HG03108 (cell line): ENCODE measurements around the gene OR2H1.

ENCODE experiments used
- ATAC-seq: cut with Tn5 transposase; IDR thresholded peaks from one replicate; pipeline ENCODE4 v1.9.1; 2021; ENCODE audit warnings: moderate library complexity; ENCODE audit not compliant: unreplicated experiment

OR2H1 gene

DNA sequence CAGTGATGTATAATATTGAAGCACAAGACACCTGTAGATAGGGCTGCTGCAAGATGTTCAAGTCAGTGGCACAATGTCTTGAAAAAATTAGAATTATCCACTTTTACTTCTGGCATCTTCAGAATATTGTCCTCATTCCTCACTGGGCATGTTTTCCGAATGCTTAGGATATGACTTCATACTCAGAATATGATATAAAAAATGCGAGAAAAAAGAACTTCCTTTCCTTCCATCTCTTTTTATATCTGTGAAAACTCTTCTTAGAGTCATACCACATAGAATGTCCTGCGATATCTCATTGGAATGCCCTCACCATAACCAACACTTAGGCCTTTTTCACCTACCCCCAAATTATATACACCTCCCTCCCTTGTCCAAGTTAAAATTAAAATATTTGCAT lies 26.2 kb downstream of the OR2H1 start:
- ATAC-seq = no peak

DNA sequence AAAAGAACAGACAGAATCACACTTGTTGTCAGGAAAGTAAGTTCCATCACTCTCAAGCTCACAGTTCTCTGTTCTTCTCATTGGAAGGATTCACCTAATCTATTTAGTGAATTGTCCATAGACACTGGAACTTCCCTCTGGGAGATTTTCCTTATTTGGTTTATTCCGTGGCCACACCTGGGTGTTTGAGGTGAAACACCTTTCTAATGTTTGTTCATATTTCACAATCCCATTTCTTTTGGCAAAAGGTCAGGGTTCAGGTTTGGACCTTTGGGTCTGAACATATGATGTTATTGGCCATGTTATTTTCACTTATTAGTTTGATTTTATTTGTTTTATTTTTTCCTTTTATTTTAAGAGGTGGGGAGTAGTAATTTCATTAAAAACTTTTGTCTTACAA lies 26.8 kb downstream of the OR2H1 start:
- no peak for ATAC-seq

DNA sequence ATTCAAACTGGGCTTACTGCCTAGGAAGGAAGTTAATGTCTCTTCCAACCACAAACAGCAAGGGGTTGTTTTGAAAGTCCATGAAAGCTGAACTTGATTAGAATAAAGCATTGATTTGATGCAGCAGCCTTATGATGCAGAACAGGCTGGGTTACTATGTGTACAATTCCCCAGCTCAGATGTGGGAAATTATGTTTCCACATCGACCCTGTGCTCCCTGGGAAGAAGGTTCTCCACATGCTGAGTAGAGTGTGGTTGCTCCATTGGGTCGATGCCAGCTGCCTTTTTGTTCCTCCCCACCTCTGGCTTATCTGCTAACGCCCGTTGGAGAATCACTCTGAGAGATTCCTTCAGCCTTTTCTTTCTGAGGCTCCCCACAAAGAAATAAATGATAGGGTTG lies 29.6 kb downstream of the OR2H1 start:
- ATAC-seq = no peak

DNA sequence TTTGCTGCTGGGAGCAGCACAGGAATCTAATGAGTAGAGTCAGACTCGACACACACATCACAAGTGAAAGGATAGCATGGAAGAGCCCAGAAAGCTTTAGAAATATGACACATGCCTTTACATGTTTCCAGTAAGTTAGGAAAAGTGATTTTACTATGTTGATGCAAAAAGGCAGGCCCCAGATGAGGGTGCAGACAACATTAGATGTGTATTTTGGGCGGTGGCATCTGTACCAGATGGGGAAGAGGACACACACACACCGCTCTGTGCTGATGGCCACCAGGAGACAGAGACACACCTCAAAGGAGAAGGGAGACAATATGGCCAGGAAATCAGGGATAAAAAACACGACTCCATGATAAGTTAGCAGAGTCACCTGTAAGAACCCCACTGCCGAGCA lies 30.2 kb downstream of the OR2H1 start:
- no peak for ATAC-seq

DNA sequence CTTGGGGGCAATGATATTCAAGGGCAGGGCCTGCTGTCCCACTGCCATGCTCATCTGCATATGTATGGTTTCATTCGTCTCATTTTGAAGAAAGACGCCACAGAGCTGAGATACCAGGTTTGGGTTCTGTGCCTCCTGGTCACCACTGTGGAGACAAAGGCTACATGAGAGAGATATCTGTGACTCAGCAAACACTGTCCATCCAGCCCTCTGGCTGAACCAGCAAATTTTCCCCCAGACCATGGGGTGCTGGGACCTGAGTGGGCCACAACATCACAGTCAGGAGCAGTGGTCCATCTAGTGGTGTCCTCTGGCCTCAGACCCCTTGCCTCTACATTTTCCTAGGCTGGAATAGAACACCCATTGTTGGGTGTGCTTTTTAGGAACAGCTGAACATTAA lies 30.7 kb downstream of the OR2H1 start, which contains the start of gene MAS1L:
MAS1L (minus strand) TSS at position 297 of the 400 bp plus-strand sequence; CDS start at position 243, 54 bp downstream.
- ATAC-seq = no peak

DNA sequence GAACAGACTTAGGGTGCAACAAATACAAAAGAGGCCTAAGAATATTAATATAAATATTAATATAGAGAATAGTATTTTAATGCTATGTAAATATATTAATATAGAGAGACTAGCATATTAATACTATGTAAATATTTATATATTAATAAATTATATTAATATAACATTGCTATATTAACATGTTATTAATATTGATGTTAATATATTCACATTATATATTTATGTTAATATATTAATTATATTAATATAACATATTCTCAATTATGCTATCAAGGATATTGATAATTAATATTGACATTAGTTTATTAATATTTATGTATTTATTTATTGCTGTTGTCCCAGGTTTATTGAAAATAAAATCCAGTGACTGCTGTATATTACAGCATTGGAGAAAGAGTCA lies 31.9 kb downstream of the OR2H1 start:
- no peak for ATAC-seq

DNA sequence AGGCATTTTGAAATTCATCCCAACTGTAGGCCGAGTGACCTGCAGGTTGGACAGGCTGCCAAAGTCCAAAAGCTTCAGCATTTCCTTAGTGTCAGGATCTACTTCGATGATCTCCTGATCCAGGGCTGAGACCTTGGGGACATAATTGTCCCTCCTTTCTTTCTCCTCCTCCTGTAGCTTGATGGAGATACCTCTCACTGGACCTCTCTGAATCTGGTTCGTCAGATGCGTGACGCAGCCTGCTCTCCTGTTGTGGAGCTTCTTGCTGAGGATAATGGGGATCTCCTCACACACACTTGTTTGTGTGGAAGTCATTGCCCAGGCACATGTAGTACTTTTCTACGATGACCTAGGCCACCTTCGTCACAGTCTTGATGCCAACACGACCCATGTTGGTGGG lies 32.3 kb downstream of the OR2H1 start:
- ATAC-seq = no peak

DNA sequence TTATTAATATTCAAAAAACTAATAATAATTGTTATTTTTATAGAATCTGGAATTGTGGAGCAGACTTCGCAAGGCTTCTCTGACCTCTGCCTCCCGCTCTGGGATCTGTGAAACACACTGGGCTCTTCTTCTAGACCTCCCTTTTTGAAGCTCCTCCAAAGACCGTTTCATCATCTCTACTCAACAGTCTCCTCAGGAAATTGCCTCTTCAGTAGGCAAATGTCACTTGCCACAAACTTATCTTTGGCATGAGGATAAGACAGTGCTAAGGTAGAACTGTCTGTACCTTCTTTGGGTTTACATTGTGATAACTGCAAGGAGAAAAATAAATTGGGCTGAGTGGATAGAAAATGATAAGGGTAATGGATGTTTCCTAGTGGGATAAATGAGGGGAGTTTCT lies 33.1 kb downstream of the OR2H1 start:
- no peak for ATAC-seq

DNA sequence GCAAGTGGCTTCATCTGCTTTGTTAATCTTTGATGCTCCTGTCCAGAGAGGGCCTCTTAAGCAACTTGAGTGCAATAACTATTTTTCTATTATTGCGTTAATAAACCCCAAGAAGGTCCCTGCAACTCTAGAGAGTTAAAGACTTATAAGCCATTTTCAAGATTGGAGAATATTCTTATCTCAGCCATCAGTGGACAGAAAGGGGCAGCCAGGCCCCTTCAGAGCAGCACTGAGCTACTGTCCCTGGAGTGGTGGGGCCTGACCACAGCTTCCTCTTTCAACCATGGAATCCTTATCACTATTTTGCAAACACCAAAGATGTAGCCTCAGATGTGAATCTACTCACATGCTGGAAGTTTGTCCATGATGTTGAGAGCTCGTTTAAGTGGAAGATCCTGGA lies 33.6 kb downstream of the OR2H1 start:
- ATAC-seq = no peak

DNA sequence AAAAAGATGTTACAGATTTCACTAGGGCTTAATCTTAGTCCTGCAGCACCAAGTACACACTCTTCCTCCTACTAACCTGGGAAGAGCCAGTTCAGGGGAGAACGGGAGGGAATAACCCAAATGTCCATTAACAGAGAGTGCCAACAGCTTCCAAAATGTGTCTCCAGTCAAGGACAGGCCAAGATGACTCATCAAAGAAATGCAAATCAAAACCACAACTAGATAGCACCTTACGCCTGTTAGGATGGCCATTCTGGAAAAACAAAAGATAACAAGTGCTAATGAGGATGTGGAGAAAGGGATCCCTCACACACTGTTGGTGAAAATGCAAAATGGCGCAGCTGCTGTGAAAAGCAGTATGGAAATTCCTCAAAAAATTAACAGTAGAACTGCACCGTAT lies 34.6 kb downstream of the OR2H1 start:
- no peak for ATAC-seq

DNA sequence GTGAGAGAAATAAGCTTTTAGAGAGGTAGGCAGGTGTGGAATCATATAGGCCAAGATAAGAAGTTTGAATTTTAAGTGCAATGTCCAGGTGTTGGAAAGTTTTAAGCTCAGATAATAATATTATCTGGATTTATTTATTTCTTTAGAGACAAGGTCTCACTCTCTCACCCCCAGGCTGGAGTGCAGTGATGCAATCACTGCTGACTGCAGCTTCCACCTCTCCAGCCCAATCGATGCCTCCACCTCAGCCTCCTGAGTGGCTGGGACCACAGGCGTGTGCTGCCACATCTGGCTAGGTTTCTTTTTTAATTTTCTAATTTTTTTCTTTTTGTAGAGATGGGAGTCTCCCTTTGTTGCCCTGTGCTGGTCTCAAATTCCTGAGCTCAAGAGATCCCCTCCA lies 36.3 kb downstream of the OR2H1 start:
- no peak for ATAC-seq

DNA sequence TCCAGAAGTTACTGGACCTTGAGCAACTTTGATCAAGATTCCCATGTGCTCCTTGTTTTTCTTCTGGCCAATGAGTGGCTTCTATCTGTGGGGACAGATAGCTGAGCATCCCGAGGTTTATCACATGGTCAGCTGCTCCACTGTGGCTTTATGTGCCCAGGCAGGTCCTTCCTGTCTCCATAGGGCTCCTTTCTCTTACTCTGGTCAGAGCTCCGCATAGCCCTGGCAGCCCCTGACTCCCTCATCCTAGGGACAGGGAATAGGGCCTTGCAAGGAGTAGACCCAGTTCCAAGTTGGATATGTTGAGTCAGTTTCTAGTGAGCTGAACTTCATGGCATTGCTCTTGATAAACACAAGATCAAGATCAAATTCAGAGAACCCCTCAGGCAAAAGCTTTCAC lies 37.2 kb downstream of the OR2H1 start:
- ATAC-seq = no peak

DNA sequence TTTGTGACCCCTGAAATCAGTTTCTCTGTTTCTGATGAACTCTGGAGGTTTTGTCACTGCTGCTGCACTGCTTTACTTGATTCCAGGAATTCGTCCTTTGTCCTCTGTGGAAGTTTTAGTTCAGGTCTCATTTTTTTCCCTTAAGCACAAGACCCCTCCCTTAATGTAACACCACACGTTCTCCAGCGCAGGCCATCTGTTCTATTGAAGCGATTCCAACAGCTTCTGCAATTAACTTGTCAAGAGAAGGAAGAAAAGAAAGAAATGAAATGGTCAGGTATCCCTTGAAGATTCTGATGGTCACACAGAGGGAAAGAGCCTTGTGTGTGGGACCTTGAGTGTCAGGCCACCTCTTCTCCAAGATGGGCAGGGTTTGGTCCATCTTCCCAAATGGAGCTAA lies 38.6 kb downstream of the OR2H1 start:
- no peak for ATAC-seq

DNA sequence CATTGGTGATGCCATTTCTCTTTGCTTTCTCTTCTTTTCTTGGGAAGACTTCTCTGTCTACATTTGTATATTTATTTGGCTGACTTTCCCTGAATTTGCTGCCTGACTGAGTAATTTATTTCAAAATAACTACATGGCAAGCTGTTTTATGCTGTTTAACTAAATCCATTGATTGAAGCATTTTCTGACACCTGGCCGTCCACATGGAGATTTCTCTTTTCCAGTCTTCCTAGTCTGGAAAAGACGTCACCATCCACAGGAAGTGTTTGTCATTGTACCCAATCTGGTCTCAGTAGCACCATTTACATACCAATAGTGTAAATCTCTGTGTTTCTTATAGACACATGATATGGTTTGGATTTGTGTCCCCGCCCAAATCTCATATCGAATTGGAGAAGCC lies 40.0 kb downstream of the OR2H1 start:
- no peak for ATAC-seq

DNA sequence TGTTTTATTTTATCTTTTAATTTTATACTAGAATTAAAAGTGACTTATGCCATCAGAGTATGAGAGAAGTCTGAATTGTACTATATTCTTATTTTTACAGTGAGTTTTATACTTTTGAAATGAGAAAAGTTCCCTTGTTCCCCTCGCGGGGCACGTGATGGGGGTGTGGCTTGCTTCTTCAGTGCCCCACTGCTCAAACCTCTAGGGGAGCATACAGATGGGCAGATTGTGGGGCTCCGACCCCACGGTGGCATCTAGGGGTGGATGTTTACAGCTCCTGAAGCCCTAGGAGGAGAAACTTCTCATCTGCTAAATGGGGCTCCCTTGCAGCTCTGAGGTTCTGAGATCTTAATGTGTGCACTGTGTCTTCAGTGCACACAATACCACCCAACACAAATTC lies 42.7 kb downstream of the OR2H1 start:
- no peak for ATAC-seq

DNA sequence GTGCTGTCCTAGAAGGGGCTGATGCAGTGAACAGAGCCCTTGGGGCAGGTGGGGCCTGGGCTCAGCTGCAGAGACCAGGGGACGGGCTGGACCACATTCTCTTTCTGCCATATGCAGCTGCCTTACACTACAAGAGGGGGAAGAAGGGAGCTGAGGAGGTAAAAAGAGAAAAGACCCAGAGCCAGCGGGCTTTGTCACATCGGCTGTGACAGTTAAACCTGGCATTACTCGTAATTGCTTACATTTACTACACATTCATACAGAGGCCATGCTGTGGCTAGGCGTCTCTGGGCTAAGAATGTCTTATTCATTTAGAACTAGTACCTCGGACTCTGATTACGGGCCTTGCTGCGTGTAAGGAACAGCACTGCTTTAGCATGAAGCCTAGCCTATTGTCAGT lies 43.6 kb downstream of the OR2H1 start:
- ATAC-seq = no peak

DNA sequence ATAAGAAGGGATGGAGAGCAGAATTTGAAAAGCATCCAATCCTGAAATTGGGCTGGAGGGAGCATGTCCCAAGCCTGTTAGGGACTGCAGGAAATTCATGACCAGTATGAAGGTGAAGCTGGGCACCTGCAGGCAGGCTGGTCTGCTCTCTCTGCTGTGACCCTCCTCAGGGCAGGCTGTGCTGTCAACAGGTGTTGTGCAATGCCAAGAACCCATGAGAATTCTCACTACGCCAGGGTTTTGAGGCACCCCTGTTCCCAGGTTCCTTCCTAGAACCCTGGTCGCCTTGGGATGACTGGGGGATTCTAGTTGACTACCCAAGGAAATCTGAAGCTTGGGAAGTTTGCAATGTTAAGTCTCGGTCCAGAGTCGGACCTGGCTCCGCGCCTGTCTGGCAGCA lies 44.2 kb downstream of the OR2H1 start:
- ATAC-seq = no peak

DNA sequence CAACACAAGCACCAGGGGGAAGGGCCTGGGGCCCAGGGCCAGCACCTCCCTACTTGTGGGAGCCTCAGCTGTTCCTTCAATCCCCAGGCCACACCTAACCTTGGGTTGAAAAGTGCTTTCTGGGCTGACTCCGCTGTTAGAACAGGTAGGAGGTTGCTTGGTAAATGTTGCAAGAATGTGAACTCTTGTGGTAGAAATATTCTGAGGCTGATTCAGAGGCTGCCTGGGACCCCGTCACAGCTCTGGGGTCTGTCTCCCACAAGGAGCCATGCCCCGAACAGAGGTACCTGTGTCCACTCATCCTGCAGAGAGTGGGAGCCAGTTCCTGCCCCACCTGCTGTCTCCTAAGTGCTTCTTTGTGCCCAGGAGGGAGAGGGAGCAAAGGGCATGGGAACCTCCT lies 45.2 kb downstream of the OR2H1 start:
- no peak for ATAC-seq

DNA sequence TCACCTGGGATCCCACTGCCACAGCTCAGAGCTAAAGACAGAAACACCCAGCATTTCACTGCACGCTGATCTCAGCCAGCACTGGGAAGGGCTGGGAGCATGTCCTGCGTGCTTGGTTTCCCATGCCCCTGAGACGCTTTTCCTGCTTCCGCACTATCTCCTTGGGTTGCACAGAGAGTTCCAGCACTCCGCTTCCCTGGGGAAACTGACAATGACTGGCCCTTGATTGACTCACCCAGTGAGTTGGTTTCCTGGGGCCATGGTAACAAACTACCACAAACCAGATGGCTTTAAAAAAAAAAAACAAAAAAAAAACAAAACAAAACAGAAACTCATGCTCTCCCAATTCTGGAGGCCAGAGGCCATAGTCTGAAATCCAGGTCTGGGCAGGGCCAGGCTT lies 45.6 kb downstream of the OR2H1 start:
- ATAC-seq = no peak

DNA sequence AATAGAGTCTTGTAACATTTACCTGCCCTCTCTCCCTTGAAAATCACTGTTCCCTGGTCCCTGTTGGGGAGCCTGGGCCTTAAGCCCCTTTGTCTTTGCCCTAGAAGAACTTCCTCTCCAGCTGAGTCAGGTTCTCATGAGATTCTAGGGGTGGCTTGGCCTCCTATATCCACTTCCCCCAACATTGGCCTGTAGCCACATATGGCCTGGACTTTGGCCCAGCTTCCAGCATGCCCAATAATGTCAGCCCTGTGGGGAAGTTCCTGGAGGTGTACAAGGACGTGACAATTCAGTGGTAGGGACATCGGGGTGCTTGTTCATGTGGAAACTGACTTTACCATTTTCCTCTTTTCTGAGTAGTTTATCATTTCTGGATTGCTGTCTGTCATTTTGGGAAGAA lies 48.0 kb downstream of the OR2H1 start:
- no peak for ATAC-seq

DNA sequence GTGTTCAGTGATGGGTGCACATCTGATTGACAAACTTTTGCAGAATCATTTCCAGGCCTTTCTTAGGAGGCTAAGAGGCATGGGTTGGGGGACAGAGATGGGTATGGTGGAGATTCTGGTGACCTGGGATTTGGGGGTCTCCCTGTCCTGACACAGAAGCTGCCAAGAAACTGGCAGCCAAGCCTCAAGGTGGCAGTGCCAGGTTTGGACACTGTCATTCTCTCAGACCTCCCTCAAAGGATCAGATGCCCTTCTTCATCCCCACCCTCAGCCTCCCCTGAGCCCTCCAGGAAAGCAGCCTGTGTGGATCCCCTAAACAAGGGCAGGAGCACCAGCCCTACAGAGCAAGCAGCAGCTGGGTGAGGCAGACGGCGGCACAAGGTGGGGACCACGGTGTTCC lies 48.9 kb downstream of the OR2H1 start:
- no peak for ATAC-seq

DNA sequence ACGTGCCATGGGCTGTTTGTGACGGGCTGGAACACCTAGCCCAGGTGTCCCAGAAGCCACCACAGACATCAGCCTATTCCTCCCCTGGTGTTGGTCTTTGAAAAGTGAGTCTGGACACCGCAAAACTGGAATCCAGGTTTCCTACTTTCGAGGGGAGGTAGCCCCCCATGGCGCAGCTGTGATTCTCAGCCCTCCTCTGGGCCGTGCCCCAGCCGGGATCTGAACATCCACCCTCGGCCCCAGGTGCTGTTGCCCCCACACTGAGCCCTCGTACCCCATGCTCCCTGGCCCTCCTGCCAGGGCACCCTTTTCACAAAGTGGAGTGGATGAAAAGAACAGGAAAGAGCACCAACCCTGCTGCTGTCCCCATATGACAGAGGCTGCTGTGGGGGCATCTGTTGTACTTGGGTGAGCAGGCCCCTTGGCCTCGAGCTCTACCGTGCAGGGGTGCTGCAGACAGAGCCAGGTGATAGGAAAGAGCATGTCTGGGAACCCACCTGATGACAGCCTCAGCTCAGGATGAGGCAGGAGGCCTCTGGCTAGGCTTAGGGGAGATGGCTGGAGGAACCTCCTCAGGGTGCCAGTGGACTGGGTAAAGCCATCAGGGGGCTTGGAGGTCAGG lies 49.6 kb downstream of the OR2H1 start:
- no peak for ATAC-seq

DNA sequence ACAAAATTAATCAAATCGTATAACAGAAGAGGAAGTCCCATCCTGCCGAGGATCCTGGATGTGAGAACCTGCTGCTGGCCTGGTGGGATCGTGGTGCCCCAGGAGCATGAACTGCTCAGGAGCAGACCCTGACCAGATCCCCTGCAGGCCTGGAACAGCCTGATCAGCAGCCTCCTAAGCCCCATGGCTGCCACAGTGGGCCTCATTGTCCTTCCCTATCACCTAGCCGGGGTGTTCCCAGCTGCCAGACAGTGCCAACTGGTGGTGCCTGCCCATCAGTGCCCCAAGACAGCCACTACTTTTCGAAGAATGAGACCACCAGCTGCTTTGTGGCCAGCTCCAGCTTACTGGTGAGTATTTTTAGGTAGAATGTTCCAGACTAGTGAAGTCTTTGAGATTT lies 50.4 kb downstream of the OR2H1 start:
- no peak for ATAC-seq

DNA sequence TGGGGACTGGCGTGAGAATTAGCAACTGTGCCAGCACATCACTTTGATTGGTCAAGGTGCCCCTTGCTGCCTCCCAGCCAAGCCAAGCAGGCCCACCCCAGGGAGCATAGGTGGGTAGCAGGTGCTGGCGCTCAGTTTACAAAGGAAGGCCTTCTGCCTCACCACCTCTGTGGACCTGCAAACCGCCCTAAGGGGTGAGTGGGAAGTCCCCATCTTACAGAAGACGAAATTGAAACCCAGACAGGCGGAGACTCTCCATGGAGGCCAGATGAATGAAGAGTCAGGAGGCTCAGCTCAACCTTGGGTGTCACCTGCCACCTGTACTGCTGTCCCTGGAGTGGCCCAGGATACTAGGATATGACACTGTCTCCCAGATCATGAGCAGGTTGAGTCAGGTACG lies 52.3 kb downstream of the OR2H1 start:
- peak; percentile 78 for ATAC-seq
